GM18907 (cell line): ENCODE results near the gene IFIT3.
"Not testable (repeated sequence)": the region's sequence is repeated elsewhere in the genome, so short reads cannot be mapped to it uniquely, and the experiment has no call there.

Source experiments
- ATAC-seq: cut with Tn5 transposase; IDR thresholded peaks from one replicate; pipeline ENCODE4 v1.9.1; 2021; ENCODE audit warnings: mild to moderate bottlenecking, moderate library complexity; ENCODE audit not compliant: unreplicated experiment

The IFIT3 gene

DNA sequence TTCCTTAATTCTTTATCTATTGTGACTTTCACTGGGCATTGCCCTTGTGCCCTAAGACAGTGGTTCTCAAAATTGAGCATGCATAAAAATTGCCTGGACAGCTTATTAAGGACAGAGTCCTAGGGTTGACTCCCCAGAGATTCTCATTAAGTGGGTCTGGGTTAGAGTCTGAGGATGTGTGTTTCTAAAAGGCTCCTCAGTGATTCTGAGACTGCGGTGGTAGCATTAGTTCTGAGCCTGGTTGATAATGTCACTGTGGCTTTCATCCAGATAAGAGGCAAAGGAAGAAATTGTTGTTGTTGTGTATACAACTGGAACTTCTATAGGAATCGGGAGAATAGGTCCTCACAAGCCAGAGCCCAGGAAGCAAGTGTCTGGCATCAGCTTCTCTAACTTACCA, 24.6 kb upstream of the IFIT3 start:
- ATAC-seq: no peak

DNA sequence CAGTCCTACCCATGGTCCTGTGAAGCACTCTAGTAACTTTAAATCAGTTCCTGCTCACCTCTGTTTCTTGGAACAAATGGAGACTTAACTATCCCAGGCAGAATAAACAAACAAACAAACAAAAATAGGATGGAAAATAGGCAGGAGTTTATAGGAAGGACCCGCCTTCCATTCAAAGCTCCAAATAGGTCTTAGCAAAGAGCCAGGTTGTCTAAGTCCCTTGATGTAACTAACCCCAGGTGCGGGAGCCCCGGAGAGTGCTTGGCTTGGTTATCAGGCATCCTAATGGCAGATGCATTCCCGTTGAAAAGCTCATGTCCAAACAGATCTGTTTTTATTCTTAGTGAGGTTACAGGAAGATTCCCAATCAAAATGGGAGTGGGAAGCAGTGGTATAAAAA, 23.8 kb upstream of the IFIT3 start:
- ATAC-seq: no peak

DNA sequence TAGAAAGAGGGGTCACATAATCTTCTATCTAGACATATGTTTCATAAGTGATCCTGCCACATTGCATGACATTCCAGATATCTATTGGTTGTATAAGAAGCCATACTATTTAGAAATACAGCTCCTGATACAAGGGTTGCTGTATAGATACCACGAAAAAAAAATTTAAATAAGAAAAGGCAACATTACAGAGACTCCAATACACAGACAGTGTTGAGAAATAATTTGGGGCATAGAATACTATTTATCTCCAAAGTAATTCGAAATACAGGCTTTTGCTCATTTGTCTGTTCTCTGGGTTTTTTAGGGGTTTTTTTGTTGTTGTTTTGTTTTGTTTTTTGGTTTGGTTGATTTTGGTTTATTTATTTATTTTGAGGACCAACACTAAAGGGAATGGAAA, 23.4 kb upstream of the IFIT3 start:
- ATAC-seq: no peak

DNA sequence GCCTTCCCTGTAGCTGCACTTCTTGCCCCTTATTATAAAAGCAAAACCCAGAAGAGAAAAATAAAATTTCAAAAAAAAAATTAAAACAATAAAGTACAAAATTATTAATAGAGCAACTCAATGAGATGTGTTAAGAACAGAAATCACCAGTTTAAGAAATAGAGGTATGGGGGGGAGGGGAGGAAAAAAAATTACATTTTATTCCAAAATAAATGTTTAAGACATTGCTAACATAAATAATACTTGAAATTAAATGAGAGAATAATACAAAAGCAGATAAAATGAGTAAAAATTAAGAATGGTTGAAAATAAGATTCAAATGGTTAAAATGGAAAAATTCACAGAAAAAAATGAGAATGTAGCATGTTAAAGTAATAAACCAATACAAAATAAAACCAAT, 22.9 kb upstream of the IFIT3 start:
- ATAC-seq: no peak

DNA sequence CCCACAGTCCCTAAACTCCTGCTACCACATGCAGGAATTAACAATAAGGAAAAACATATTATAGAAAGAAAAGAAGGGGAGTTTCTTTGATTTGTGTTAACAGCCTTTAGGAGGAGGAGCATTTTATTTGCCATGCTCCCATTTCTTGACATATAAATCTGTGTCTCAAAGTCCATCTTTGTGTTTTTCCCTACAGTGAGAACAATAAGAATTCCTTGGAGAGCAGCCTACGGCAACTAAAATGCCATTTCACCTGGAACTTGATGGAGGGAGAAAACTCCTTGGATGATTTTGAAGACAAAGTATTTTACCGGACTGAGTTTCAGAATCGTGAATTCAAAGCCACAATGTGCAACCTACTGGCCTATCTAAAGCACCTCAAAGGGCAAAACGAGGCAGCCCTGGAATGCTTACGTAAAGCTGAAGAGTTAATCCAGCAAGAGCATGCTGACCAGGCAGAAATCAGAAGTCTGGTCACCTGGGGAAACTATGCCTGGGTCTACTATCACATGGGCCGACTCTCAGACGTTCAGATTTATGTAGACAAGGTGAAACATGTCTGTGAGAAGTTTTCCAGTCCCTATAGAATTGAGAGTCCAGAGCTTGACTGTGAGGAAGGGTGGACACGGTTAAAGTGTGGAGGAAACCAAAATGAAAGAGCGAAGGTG, 21.9 kb upstream of the IFIT3 start:
- ATAC-seq: no peak

DNA sequence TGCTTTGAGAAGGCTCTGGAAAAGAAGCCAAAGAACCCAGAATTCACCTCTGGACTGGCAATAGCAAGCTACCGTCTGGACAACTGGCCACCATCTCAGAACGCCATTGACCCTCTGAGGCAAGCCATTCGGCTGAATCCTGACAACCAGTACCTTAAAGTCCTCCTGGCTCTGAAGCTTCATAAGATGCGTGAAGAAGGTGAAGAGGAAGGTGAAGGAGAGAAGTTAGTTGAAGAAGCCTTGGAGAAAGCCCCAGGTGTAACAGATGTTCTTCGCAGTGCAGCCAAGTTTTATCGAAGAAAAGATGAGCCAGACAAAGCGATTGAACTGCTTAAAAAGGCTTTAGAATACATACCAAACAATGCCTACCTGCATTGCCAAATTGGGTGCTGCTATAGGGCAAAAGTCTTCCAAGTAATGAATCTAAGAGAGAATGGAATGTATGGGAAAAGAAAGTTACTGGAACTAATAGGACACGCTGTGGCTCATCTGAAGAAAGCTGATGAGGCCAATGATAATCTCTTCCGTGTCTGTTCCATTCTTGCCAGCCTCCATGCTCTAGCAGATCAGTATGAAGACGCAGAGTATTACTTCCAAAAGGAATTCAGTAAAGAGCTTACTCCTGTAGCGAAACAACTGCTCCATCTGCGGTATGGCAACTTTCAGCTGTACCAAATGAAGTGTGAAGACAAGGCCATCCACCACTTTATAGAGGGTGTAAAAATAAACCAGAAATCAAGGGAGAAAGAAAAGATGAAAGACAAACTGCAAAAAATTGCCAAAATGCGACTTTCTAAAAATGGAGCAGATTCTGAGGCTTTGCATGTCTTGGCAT, 21.1 kb upstream of the IFIT3 start:
- no peak for ATAC-seq

DNA sequence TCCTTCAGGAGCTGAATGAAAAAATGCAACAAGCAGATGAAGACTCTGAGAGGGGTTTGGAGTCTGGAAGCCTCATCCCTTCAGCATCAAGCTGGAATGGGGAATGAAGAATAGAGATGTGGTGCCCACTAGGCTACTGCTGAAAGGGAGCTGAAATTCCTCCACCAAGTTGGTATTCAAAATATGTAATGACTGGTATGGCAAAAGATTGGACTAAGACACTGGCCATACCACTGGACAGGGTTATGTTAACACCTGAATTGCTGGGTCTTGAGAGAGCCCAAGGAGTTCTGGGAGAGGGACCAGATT, 20.6 kb upstream of the IFIT3 start:
- ATAC-seq: no peak

DNA sequence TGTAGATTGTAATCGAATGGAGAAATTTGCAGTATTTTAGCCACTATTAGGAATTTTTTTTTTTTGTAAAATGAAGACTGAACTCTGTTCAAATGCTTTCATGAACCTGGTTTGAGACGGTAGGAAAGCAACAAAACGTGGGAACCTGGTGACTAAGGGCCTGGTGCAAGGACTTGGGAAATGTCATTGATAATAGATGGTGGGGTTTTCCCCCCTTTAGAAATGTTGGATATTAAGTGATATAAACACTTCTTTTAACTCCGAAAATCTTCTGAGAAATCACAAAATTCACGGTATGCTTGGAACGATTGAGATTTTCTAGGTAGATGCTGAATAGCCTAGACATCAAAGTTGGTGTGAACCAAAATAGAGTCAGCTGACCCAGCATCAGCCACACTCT, 19.5 kb upstream of the IFIT3 start:
- ATAC-seq: no peak

DNA sequence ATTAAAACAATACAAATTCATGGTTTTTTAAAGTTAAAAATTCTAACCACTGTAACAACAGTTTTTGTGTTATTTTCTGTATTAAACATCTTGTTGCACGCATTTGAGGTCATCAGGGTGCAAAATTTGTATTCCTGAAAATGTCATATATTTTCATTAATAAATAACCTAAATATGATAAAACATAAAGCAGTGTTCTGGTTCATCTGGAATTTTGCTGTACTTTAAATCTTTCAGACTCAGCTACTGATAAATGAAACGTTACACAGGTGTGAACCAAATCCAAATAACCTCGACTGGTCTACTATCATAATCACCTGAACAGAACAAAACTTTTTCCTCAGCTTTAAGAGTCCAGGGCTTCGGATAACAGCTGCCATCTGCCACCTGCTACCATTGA, 19.1 kb upstream of the IFIT3 start:
- ATAC-seq: no peak

DNA sequence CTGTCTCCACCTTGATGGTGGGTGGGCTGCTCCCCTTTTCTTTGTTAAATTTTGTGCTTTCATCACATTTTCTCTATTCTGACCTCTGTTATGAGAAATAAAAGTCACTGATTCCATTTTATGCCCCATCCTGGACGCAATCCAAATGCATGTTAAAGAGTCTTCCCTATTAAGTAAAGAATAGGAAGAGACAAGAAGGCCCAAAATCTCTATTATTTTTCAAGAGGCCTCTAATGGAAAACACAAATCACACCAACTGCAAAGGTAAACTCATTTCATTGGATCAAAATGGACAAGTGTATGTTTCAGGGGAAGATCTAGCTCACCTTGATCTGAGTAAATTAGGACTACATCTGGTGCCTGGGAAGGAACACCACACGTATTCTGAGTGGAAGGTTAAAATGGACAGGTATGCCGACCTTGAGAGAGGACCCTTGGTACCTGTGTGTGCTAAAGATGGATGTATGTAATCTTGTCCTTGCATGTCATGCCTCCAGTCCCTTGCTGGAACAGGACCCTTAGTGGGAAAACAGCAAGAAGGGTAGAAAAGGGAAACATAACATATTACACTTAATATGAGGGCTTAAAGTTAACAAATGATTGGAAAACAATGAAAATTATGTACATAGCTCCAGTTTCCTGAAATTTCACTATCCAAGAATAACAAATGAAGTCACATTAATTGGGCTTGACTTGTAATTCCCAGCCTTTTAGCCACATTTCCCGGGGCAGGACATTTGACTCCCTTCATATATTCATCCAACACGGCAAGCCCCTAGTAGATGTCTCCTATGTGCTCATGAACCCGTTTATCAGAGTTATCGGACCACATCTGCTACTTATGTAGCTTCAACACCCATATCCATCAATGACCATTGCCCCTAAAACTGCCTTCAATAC, 18.4 kb upstream of the IFIT3 start:
- no peak for ATAC-seq

DNA sequence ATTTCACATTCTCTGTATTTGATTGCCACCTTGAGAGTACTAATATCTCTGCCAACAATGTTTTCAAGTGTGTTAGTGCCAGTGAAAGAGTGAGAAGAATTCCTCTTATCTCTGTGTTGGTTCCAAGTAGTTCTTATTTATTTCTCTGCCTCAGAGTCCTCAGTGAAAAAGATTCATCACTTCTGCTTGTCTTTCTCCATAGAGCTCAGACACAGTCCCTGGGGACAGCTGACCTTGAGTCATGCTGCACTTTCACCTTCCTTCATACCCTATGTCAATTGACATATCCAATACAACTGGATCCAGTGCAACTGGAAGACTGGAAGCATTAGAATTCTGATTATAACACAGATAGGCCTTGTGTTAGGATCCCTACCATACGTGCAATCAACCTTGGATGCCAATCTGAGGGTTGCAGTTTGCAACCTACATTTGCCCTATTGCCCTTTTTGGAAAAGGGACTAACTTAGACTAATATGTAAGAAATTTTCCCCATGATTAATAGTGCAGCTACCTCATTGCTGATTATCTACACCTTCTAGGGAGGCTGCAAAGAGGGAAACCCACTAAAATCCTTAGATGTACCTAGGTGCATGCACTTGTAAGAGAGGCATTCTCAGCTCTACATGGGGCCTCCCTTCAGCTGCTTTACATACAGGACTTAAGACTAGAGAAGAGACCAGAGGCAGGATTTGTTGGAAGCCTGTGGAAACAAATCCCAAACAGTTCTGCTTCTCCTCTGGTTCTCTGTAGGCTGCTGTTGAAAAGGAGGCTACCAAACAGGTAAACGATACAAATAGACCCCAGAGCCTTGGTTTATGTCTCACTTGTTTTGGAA, 17.5 kb upstream of the IFIT3 start:
- no peak for ATAC-seq

DNA sequence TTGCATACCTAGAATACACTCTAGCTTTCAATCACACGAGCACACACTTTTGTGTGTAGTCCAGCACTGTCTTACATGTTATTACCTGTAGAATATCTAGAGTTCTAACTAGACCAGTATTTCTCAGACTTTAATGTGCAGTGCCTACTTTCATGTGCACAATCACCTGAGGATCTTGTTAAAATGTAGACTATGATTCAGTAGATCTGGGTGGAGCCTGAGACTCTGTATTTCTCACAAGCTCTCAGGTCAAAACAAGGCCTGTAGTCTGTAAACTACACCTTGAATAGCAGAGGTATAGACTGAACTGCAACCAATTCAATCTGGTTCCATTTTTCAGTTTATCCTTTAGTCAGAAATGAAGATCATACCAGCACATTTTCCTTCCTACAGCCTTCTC, 14.8 kb upstream of the IFIT3 start:
- no peak for ATAC-seq

DNA sequence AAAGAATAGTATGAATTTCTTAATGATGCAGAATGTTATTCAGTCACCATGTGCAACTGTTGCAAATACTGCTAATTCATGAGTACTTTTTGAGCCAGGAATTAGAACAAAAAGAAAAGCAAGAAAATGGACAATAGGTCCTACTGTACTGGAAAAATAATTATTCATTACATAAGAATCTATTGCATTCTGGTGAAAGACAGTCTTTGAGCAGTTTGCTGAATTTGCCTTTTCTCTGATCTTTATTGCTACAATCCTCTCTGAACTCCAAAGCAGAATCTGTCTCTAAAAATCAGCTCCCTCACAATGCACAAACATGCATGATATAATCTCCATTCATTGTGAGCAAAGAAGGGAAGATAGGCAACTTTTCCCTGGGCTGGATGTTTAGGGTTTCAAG, 13.1 kb upstream of the IFIT3 start:
- no peak for ATAC-seq

DNA sequence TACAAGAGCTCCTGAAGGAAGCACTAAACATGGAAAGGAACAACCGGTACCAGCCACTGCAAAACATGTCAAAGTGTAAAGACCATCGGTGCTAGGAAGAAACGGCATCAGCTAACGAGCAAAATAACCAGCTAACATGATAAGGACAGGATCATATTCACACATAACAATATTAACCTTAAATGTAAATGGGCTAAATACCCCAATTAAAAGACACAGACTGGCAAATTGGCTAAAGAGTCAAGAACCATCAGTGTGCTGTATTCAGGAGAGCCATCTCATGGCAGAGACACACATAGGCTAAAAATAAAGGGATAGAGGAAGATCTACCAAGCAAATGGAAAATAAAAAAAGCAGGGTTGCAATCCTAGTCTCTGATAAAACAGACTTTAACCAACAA, 9.8 kb upstream of the IFIT3 start:
- ATAC-seq: not testable (repeated sequence)

DNA sequence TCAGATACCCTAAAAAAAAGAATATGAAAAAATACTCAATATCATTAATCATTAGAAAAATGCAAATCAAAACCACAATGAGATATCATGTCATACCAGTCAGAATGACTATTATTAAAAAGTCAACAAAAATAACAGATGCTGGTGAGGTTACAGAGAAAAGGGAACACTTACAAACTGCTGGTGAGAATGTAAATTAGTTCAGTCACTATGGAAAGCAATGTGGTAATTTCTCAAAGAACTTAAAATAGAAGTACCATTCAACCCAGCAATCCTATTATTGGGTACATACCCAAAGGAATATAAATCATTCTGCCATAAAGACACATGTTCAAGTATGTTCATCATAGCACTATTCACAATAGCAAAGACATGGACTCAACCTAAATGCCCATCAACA, 2.7 kb upstream of the IFIT3 start:
- not testable (repeated sequence) for ATAC-seq

DNA sequence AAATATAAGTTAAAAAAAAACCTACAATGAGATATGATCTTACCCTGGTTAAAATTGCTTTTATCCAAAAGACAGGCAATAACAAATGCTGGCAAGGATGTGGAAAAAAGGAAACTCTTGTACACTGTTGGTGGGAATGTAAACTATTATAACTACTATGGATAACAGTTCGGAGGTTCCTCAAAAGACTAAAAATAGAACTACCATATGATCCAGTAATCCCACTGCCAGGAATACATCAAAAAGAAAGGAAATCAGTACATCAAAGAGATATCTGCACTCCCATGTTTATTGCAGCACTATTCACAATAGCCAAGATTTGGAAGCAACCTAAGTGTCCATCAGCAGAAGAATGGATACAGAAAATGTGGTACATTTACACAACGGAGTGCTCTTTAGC, 1.9 kb upstream of the IFIT3 start:
- ATAC-seq: not testable (repeated sequence)

DNA sequence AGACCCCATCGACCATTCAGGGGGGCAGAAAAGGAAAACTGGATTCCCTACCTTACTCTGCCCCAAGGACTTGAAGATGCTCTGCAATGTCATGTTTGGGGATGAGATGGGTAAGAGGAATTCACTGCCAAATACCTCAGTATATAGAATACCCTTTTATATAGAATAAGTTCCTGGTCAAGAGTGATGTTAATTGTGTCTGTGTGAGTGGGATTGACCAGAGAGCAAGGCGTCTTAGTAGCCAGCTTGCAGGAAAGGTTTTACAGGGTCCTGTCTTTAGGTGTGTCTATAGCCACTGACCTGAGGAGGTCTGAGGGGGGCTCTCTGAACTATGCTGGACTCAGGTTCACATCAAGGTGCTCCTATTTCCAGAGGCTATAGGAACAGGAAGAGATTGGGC, 1.4 kb downstream of the IFIT3 start:
- no peak for ATAC-seq

DNA sequence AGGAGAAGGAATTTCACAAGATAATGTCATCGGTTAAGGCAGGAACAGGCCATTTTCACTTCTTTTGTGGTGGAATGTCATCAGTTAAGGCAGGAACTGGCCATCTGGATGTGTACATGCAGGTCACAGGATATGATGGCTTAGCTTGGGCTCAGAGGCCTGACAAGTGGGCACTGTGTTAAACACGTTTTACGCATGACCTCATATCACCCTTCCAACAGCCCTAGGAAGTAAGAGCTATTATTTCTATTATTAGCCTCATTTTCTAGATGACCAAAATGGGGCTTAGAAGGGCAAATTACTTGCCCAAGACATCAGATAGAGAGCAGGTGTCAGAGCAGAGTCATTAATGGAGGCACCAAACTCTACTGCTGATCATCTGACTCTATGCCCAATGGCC, 2.2 kb downstream of the IFIT3 start:
- not testable (repeated sequence) for ATAC-seq

DNA sequence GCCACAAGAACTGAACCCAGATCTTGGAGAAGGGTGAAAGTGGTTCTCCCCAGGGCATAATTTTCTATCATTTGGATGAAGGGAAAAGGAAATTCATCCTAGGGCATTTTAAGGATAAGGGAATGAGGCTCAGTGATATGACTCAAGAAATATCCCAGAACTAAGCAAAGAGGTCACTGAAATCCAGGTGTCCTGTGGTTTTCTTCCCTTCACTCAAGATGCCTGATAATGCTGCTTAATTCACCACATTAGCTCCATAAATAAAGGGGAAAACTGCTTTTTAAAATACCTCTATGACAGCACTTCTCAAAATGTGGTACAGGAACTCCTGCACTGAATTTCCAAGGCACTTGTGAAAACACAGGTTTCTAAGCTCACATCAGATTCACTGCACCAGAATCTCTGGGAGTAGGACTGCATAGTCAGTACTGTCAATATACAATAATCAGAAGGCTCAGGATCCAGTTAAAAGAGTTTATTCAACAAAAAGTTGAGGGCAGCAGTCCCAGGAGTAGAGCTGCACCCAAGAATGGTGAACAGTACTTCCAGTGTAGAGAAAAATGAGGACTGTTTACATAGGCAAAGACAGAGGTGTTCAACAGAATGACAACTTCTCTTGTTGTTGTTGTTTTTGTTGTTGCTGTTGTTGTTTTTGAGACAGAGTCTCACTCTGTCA, 2.9 kb downstream of the IFIT3 start:
- no peak for ATAC-seq

DNA sequence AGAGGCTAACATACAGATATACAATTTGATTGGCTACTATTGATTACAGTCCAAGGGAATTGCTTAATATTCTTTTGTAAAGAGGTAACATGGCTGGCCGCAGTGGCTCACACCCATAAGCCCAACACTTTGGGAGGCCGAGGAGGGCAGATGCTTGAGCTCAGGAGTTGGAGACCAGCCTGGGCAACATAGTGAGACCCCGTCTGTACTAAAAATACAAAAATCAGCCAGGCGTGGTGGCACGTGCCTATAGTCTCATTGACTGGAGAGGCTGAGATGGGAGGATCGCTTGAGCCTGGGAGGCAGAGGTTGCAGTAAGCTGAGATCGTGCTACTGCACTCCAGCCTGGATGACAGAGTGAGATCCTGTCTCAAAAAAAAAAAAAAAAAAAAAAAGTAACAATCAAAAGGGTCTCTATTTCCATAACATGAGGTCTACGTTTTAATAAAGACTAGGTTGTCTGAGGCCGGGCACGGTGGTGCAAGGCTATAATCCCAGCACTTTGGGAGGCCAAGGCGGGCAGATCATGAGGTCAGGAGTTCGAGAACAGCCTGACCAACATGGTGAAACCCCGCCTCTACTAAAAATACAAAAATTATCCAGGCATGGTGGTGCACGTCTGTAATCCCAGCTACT, 3.8 kb downstream of the IFIT3 start:
- ATAC-seq: not testable (repeated sequence)
